ENCODE measurements around the gene HP. TPM values are rescaled to one million over a fixed set of nuclear protein-coding genes. Genes with fewer than 3 reads are reported as not detected.

HP gene
- total RNA-seq, 1 experiment from 2014 or later, result 18.1 TPM

- no peak for TF ChIP-seq REST (IDR thresholded peaks at IDR 0.05; ENCODE audit: low read depth)
- TF ChIP-seq EZH2 (IDR thresholded peaks at IDR 0.05), result no peak
These were observed 26.5 kb upstream of the HP start (continued) for GRCh38 chr16:72027669-72028378.

- H3K36me3 ChIP-seq (ENCODE audit: control insufficient read depth in 1 of 2, insufficient read depth in 2 of 2, low read length in 2 of 2), result peaks cover 0 to 6% of the 10 kb centered on the region in 2 experiments; a peak in 2 of 4 replicates
- CTCF ChIA-PET, result no interaction called here
- H3K9me2 ChIP-seq (ENCODE audit: insufficient read depth), result no peaks in the 10 kb centered on the region
- no peak overlapping the region for H3K9ac ChIP-seq (ENCODE audit: low read length)
- no peaks in the 10 kb centered on the region for H3K4me1 ChIP-seq (ENCODE audit: control insufficient read depth in 1 of 2, insufficient read depth in 2 of 2, low read length in 2 of 2)
- intact Hi-C loops (cut with micrococcal nuclease), result no loop called here
- BruUV-seq (replicated peaks), result no TSS peak
- RAD21 ChIA-PET (ENCODE audit: low non-redundant PET in 1 of 2, low total read pairs in 2 of 2, uncharacterized antibody in 2 of 2, unreplicated experiment in 2 of 2), result no interaction called here
- POLR2A ChIA-PET, result no interaction called here
- TF ChIP-seq EZH2phosphoT487 (IDR thresholded peaks at IDR 0.05; ENCODE audit: borderline replicate concordance) (no peak), SRF (IDR thresholded peaks at IDR 0.05; ENCODE audit: low read depth) (no peak), CTCF (IDR thresholded peaks at IDR 0.05 in 2 of 3, conservative IDR thresholded peaks at IDR 0.05 in 1 of 3; ENCODE audit: borderline replicate concordance in 1 of 3, insufficient read depth in 1 of 3, low read depth in 2 of 3, low read length in 2 of 3) (no peak), POLR2AphosphoS5 (IDR thresholded peaks at IDR 0.05; ENCODE audit: low read depth, low read length) (no peak), CEBPB (IDR thresholded peaks at IDR 0.05; ENCODE audit: low read depth) (no peak), ELF1 (IDR thresholded peaks at IDR 0.05; ENCODE audit: borderline replicate concordance, low read depth) (no peak), FOSL1 (IDR thresholded peaks at IDR 0.05; ENCODE audit: low read depth) (no peak), ZFX (IDR thresholded peaks at IDR 0.05) (no peak), POLR2A (IDR thresholded peaks at IDR 0.05; ENCODE audit: borderline replicate concordance, extremely low read depth, insufficient read depth, insufficient read length) (no peak)
- TF ChIP-seq, protein P1, sequence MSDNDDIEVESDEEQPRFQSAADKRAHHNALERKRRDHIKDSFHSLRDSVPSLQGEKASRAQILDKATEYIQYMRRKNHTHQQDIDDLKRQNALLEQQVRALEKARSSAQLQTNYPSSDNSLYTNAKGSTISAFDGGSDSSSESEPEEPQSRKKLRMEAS (IDR thresholded peaks at IDR 0.05), result no peak
- TF ChIP-seq, protein P2, sequence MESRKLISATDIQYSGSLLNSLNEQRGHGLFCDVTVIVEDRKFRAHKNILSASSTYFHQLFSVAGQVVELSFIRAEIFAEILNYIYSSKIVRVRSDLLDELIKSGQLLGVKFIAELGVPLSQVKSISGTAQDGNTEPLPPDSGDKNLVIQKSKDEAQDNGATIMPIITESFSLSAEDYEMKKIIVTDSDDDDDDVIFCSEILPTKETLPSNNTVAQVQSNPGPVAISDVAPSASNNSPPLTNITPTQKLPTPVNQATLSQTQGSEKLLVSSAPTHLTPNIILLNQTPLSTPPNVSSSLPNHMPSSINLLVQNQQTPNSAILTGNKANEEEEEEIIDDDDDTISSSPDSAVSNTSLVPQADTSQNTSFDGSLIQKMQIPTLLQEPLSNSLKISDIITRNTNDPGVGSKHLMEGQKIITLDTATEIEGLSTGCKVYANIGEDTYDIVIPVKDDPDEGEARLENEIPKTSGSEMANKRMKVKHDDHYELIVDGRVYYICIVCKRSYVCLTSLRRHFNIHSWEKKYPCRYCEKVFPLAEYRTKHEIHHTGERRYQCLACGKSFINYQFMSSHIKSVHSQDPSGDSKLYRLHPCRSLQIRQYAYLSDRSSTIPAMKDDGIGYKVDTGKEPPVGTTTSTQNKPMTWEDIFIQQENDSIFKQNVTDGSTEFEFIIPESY (IDR thresholded peaks at IDR 0.05; ENCODE audit: extremely low read depth, insufficient replicate concordance, low read length), result no peak
- H3K27ac ChIP-seq (ENCODE audit: low read depth, low read length), result no peak overlapping the region
- H3K9me3 ChIP-seq (ENCODE audit: control insufficient read depth in 1 of 2, insufficient read depth in 1 of 2, low read depth in 1 of 2, low read length in 2 of 2), result no peaks in the 10 kb centered on the region
- H3K4me2 ChIP-seq (ENCODE audit: low read length), result no peak overlapping the region
- no peaks in the 10 kb centered on the region for H3K79me2 ChIP-seq (ENCODE audit: insufficient read depth, low read length)
- no peak for ATAC-seq
- no peaks in the 10 kb centered on the region for H3K27me3 ChIP-seq (ENCODE audit: insufficient read depth, low read length)
- H2AFZ ChIP-seq (ENCODE audit: low read depth, low read length, poor library complexity, severe bottlenecking), result no peak overlapping the region
- DNase-seq (ENCODE audit: low read depth, low spot score), result no peak
- no peaks in the 10 kb centered on the region for H4K20me1 ChIP-seq (ENCODE audit: insufficient read depth)
- H3K4me3 ChIP-seq (replicated peaks in 1 of 2; ENCODE audit: low read depth in 1 of 2, low read length in 2 of 2), result no peak overlapping the region
These were observed 24.6 kb upstream of the HP start for GRCh38 chr16:72029567-72030271.
